NOMO-1 treated with dmso at 0.1 percent for 144 hours (cell line): Measurements from ENCODE around the gene COX6B2.
A peak's percentile ranks its signal among the peaks of the same experiment; 100 is the strongest.

ENCODE experiments used
- DNase-seq: peaks from one replicate; lab custom pipeline; 2025; ENCODE audit not compliant: unreplicated experiment; lab: John Stamatoyannopoulos, UW

COX6B2 gene

DNA sequence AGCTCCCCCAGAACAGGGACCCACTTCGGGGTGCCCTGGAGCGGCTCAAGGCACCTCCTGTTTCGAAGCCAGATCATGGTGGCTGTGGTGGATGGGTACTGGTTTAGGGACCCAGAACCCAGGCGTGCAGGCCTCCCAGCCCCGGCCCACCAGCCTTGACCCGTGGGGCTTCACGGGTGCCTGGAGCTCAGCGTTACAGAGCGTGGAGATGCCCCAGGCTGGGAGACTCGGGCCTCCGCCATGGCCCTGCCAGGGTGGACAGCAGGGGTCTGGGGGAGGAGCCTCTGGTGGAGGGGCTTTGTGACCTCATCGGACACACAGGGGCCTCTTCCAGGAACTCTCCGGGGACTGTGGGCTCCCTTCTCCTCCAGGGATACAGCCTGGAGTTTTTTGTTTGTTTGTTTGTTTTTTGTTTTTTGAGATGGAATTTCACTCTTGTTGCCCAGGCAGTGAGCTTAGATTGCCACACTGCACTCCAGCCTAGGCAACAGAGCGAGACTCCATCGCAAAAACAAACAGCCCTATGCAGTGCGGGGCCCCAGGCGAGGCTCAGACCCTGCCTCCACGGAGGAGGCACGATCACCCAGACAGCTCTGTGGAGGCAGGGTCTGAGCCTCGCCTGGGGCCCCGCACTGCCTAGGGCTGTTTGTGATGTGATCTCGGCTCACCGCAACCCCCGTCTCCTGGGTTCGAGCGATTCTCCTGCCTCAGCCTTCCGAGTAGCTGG is 8.6 kb upstream of the COX6B2 start, which contains the start of gene GARIN5B:
GARIN5B (minus strand) TSS at position 271 of the 727 bp plus-strand sequence; CDS start at position 77, 194 bp downstream.
- no peak for DNase-seq

DNA sequence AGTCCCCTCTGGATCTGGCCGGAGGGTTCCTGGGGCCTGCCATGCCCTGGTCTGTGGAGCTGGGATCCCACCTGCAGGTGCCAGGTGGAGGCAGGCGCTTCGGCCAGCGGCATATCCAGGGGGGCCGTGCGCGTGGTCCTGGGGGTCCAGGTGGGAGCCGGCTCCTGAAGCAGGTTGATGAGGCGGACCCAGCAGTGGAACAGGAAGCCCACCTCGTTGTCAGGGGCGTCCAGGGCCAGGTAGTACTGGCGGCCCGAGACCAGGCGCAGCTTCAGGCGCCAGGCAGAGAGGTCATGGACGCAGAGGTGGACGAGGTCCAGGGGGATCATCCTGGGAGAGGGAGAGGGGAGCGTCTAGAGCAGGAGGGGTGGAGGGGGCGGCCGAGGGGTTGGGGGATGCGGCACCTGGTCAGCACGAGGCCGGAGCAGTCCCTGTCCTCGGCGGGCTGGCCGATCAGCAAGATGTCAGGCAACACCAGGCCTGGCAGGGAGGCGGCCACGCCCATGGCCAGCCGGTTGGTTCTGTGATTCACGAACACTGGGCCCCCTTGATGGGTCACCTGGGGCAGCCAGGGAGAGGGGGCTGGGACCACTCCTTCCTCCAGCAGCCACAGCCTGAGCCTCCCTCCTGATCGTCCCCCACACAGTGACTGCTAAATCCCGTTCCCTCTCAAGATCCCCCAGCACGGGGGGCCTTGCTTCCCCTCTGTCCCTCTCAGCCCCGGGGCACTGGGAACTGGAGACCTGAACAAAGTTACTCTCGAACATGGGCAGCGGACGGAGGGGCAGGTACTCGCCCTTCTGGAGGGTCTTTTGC is 7.9 kb upstream of the COX6B2 start:
- DNase-seq = no peak

DNA sequence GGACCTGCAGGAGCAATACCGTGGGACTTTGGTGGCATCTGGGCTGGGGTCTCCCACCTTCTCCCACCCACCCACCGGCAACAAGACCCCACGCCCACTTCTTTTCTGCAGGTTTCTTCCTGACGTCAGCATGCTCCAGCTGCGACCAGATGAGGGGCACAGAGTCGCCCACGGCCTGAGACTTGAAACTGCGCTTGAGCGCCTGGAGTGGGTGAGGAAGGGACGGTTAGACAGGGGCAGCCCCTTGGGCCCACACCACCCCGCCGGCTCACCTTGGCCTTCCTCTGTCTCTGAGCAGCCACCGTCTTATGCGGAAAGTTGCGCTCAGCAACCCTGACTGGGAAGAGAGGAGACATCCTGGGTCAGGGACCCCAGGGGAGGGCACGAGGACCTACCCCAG is 6.4 kb upstream of the COX6B2 start:
- no peak for DNase-seq

DNA sequence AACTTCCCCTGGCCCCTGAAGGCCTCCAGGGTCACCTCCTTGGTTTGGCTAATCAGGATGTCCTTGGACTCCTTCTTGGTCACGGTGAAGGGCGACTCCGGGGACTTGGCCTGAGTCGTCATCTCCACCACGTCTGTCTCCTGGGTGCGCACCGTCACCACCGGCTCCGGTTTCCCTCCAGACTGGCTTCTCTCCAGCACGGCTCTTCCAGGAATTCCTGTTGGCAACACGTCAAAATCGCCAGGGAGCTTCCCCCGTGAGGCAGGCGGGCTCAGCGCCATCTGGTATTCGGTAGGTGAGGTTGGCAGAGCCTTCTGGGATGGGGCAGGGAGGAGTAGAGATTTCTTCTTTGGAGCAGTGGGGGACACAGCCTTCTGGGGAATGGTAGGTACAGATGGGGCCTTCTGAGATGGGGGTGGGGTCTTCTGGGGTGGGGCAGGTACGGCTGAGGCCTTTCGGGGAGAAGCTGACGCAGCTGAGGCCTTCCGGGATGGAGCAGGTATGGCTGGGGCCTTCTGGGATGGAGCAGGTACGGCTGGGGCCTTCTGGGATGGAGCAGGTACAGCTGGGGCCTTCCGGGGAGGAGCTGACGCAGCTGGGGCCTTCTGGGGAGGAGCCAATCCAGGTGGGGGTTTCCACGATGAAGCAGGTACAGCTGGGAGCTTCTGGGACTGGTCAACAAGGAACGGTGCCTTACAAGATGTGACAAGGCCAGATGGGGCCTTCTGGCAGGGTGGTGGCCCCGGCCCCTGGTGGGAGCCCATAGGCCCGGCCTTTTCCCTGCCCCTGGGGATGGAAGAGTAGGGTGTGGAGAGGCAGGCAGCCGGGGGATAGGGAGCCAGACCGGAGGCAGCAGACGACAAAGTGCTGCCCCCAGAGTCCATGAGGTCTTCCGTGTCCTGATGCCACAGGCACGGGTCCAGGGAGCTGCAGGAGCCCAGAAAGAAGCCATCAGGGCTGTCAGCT is 4.7 kb upstream of the COX6B2 start:
- no peak for DNase-seq

DNA sequence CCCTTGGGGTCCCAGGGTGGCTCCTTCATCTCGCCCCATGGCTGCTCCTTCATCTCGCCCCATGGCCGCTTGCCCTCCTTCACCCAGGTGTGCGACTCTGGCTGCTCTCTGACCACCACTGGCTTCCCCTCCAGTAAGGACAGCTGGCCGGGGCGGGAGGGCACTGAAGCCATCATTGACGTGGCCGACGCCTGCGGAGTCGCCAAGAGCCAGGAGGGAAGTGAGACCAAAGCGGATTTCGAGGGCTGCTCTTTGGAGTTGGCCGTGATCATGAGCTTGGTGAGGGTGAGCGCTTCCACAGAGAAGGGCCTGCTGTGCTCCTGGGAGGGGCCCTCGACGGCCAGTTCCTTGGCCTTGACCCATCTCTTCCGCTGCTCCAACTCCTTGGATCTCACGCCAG is 4.0 kb upstream of the COX6B2 start:
- DNase-seq = no peak

DNA sequence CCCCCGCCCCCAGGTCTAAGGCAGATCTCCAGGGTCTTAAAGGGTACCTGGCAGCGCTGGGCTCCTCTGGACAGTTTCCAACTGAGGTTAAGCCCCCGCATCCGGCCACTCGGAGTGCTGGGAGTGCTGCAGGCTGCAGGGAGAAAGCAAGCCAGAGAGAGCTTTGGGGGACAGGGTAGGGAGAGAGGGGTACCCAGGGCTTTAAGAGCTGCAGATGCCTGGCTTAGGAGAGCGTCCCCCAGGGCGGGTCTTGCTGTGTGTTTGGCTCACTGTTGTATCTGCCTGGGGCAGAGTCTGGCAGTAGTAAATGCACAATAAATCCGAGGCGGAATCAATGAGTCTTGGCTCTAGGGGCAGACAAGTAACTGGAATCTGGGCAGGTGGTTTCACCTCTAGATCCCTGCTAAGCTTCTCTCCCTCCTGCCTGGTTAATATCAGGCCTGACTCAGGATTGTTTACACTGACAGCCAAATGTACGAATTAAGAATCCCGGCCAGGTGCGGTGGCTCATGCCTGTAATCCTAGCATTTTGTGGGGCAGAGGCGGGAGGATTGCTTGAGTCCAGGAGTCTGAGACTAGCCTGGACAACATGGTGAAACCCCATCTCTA is 798 bp upstream of the COX6B2 start:
- no peak for DNase-seq

DNA sequence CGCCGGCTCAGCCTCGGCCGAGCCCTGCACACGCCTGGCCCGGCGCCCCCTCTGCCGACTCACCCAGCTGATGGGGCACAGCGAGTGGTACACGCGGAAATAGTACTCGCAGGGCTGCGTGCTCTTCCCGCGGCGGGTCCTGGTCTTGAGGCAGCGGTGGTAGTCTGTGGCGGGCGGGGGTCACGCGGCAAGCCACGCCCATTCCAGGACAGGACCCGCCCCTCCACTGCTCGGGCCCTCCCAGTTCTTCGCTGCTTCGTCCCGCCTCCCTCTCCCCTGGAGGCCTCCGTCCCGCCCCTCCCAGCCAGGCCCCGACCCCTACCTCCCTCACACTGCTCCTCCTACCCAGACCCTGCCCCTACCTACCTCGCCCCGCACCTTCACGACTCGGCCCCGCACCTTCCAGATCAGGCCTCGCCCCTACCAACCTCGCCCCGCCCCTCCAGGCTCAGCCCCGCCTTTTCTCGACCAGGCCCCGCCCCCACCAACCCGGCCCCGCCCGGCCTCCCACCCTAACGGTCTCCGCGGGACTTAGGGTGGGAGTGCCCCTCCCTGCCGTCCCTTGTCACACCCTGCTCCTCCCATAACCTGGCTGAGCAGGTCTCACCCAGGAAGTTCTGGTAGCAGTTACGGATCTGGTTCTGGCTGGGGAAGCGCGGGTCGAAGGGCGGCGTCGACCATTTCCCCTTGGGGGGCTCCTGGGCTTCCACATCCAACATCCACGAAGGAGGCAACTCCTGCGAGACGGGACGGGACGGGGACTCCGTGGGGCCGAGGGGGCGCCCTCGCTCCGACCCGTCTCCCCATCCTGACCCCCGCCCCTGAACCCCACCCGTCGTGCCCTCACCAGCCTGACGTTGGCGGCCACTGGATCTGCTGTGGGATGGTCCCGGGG is 469 bp downstream of the COX6B2 start:
- DNase-seq = peak; percentile 41

DNA sequence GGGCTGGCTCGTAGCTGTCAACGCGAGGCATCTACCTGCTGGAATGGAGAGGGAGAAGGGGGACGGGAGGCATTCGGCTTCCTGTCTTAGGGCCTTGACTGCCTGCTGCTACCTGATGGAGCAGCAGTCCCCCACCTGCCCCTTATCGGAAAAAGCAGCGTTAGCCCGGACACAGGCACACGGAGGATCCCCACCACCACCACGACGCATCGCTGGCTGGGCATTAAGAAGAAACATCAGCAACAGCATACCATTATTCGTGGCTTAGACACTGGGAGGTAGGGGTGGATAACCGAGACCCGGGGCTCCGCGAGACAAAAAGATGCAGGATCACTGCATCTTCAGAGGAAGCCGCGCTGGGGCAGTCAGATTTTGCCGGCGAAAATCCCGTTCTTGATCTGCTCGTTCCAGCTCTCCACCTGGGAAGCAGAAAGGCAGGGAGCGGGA is 1.1 kb downstream of the COX6B2 start:
- DNase-seq = no peak

DNA sequence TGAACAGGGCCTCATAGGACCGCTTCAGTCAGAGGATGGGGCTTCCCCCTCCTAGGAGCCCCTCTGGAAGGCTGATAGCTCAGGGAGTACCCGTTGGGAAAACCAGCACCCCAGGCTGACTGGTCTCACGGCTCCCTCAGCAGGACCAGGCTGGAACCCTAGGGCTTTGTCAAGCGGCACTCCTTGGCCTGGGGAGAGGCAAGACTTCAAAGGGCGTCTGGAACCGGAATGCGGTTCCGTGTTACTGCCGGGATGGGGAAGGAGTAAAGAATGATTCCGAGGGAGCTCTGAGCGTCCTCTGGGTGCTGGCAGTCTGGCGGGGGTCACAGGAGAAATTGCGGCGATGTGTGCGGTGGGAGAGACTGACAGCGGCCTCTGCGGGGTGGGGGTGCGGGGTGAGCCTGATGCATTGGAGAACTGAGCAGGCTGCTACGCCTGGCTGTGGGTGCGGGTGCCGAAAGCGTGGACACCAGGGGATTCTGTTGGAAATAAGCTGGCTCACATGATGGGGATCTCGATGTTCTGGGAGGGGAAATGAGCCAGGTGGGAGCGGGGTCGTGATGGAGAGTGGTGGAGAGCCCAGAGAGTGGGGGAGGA is 1.9 kb downstream of the COX6B2 start:
- no peak for DNase-seq

DNA sequence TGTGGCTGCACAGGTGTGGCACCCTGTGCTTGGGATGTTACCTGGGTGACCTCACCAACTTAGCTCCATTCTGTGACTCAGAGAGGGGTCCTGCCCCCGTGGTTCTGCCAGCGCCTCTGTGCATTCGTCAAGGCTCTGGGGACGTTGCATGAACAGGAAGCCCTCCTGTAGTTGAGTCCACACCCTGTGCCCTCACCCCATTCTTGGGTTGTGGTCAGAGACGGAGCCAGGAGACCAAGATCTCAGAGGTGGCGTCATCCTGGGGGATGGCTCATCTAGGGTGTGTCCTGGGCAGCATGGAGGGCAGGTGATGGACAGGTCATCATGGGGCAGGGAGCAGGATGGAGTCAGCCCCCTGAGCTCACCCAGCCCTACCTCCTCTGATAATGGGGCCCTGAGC is 2.5 kb downstream of the COX6B2 start:
- DNase-seq = no peak

DNA sequence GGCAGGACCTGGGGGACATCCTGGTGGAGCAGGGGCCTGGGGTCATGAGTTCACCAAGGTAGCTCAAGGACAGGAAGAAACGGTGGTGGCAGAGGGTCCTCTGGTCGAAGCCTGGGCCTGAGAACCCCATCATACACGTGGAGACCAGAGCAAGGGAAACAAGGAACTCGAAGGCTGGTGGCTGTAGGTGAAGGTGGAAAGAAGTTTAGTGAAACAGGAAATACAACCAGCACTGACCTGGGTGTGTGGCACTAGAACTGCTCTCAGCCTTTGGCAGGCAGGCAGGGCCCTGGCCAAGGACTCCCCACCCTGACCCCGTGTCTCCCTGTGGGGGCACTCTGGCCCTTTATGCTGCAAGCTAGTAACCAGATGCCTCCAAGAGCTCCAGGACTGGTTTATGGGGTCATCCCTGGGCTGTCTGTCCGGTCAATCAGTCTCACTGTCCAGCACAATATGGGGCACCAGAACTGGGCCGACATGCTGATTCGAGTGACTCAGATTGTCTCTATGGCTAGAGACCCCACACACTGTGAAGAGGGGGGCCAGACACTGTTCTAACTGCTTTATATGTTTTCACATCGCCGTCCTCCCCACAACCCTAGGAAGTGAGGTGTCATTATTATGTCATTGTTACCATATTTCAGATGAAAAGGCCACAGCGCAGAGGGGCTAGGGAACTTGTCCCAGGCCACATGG is 3.8 kb downstream of the COX6B2 start:
- DNase-seq = no peak

DNA sequence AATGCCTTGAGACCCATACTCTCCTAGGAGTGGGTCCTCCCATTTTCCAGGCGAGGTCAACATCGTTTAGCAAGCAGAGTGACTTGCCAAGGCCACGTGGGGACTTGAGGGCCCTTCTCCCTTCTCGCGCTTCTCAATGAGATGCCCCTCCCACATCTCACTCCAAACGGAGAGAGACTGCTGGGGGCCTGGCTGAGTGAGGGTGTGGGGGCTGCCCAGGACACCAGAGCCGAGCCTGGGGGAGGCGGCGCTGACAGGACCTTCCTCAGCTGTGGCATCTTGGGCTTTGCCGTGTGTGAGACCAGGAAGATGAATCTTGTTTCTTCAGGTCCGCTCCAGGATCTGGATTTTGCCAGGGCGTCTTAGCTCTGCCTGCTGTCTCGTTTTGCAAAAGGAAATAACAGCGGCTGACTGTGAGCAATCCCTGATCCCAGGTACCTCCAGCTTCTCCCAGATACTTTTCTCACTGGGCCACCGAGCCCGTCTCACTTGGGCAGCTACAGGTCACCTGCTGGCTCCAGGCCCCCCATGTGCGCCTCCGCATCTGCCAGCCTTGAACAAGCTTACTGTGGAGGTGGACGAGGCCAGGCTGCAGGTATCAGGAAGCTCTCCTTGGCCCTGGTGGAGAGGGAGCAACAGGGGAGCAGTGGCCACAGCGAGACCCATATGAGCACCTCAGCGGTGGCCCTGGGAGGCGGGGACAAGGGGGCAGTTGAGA is 6.0 kb downstream of the COX6B2 start:
- no peak for DNase-seq

DNA sequence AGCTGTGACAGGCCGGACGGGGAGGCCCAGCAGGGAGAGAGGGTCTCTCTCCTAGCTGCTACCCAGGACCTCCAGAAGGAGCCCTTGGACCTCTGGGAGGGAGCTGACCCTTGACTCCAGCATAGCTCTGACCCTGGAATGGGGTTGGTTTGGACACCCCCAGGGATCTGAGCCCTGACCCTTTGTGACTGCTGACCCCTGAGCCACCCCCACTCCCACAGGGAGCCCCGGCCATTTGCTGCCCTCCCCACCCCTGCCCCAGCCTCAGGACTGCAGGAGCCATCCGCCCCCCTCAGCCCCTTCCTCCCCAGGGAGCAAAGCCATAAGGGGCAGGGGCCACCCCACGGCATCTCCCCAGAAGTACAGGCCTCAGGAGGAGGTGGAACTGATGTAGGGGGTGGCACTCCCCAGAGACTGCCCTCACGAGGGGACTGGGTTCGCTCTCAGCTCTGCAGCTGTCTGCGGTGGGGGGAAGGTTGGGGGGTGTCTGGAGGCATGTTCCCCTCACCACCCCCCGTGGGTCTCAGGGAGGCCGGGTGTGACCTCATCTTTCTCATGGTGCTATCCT is 7.0 kb downstream of the COX6B2 start:
- DNase-seq = no peak

DNA sequence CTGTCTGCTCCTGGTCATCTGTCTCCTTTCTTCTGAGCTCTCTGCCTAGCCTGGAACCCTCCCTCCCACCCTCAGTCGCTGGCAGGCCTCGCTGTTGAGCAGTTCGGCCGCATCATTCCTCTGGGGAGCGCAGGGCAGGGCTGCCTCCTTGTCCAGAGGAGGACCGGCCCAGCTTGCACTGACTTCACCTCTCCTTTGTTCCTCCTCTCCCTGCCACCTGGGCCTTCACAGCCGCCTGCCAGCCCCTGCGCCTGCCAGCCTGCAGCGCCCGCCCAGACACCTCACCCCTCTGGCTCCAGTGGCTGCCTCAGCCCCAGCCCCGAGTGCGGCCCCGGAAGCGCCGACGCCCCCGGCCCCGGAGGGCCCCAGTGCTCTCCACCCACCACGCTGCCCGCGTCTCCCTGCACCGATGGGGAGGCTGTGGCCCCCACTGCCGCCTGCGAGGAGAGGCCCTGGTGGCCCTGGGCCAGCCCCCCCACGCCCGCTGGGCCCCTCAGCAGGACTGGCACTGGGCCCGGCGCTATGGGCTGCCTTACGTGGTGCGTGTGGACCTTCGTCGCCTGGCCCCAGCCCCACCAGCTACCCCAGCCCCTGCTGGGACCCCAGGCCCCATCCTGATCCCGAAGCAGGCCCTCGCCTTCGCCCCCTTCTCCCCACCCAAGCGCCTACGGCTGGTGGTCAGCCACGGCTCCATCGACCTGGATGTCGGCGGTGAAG is 7.6 kb downstream of the COX6B2 start:
- DNase-seq = no peak

DNA sequence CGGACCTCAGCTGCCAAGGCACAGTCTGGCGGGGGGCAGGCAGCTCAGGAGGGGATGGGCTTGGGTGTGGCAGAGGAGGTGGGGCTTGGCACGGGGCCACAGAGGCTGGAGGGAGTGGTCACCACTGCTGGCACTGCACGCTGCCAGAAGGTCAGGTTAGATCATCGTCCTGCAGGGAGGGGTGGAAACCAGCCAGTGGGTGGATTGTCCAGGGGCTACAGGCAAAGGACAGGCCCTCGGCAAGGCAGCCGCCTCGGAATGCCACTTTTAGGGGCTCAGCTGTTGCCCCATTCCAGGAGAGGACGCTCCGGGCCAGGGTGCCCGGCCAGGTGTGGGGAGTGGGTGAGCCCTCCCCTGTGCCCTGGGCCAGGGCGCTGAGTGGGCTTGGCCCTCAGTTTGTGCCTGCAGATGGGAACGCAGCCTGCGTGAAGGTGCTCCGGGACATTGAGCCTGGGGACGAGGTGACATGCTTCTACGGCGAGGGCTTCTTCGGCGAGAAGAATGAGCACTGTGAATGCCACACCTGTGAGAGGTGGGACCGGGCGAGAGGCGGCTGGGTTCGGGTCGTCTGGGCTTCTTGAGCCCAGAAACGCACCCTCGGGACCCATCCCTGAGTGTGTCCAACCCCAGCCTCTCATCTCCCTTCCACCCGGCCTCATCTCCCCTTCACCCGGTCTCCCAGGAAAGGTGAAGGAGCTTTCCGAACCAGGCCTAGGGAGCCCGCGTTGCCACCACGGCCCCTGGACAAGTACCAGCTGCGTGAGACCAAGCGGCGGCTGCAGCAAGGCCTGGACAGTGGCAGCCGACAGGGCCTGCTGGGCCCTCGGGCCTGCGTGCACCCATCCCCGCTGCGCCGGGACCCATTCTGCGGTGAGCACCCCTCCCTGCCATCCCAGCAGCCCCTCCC is 8.4 kb downstream of the COX6B2 start:
- DNase-seq = no peak
